Left renal cortex interstitium (tissue), 4 donors: ENCODE data around the gene ZC3H12A. TPM values are rescaled to one million over a fixed set of nuclear protein-coding genes. Genes with fewer than 3 reads are reported as not detected.

Source experiments
- DNase-seq, 4 donors: peaks; one replicate each; pipeline ENCODE4 v3.0.0-alpha.2; 2013; ENCODE audit warnings: low read depth in 4 of 4, low spot score in 2 of 4, missing footprints in 1 of 4
- polyA plus RNA-seq, 4 donors: library from polyadenylated mRNA; unstranded; fragments of 120-200 nt; gene quantifications; one replicate each; pipeline ENCODE4 v1.2.1, GENCODE V29; 2013; ENCODE audit not compliant: insufficient read length in 4 of 4

The ZC3H12A gene
- polyA plus RNA-seq, 4 donors = 1.8 to 4.2 (median 2.3) TPM

GRCh38 chr1:37477946-37478345, 3.6 kb downstream of the ZC3H12A start:
- no peak for DNase-seq

DNA sequence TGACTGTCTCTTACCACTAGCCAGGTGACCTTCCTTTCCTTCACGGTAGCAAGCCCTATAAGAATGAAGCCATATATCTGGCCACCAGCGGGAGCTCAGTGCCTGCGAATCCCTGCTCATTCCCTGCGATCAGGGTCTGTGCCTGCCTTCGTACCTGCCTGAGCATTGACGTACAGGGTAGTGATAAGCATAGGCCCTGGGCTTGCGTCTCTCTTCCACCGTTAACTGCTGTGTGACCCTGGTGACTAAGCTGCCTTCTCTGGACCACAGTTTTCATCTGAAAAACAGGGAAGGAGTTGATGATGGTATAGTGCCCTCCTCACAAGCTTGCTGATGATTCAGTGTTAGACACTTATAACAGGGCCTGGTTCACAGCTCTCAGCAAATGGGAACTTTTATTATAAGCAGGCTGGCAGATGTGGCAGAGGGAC, 4.1 kb downstream of the ZC3H12A start:
- DNase-seq = no peak

DNA sequence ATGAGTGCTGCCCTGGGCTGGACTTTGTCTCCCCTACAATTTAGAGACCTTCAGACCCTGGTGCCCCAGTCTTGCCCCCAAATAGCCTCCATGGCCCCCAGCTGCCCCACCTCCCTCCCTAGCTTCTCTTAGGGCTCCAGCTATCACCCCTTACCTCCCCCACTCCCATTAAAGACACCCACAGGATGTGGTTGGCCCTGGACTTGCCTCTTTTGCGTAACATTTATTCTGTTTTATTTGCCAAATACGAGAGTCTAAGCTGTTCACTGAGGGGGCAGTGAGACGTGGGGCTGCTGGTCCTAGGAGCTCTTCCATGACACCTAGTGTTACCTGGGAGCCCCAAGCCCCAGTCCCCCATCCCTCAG, 4.5 kb downstream of the ZC3H12A start:
- no peak for DNase-seq

DNA sequence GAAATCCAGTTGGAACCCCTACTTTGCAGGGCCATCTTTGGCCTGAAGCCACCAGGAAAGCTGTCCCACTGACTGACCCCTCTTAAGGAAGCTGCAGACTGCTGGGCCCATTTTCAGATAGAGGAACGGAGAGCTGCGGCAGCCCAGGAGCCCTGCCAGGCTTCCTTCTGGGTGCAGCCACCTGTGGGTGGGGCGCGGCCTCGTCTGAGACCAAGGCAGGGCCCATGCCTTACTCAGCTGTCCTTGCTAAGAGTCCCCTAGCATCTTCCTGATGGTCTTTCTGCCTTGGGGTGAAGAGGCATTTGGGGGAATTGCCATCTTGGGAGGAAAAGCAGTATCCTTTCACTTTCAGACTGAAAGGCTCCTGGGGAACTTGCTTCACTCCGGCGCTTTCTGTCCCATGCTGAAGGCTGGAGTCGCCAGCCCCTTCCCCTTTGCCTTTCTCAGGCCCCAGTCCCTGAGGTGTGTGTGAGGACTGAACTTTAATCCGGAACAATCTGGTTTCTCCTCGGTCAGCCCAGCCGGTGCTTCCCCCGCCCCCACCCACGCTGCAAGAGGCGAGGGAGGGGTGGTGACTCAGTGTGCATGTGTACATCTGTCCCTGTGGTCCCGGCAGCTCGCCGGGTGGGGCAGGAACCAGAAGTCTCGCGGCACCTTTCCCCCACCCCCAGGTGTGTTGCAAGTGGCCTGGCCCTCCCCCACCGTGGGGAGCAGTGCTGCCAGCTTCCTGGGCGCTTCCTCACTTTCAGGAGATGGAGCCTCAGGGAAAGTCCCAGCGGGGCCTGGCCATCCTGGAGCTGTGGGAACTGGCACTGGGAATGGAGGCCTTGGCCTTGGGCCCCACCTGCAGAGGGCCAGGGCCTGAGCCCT, 5.1 kb downstream of the ZC3H12A start:
- DNase-seq = no peak

DNA sequence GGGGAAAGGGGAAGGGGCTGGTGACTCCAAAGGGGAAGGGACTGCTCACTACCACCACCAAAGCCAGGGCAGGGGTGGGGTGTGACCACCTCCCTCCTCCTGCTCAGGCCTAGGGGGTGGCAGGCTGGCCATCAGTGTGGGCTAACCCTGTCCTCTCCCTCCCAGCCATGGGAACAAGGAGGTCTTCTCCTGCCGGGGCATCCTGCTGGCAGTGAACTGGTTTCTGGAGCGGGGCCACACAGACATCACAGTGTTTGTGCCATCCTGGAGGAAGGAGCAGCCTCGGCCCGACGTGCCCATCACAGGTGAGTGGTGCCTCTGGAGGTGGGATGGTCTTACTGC, 5.7 kb downstream of the ZC3H12A start:
- DNase-seq = no peak

DNA sequence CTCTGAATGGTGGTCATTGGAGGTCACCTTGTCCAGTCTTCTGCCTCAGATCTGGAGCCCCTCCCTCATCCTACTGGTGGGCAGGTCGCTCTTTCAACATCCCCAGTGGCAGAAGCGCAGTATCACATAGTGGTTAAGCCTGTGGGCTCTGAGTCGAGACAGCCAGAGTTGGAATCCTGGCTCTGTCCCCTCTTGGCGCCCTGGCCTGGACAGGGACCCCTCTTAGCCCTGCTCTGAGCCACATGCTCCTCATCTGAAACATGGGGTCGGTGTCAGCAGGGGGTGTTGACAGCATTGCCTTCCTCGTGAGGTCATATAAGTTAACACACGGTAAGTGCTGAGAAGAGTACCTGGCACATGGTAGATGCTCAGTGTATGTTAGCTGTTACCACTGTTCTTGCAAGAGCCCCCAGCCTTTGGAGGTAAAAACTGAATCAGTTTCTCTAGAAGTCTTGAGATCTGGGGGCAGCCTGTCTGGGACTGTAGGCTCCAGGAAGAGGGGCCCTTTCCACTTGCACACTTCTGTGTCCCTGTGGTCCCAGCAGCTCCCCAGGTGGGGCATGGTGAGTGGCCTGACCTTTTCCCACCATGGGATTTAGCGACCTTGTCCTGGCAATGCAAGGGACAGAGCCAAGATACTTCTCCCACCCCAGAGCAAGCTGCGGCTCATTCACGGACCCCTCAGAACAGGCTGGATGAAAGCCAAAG, 6.4 kb downstream of the ZC3H12A start:
- DNase-seq = no peak

- no peak for DNase-seq
Observed at GRCh38 chr1:37481289-37482003, 7.1 kb downstream of the ZC3H12A start.

DNA sequence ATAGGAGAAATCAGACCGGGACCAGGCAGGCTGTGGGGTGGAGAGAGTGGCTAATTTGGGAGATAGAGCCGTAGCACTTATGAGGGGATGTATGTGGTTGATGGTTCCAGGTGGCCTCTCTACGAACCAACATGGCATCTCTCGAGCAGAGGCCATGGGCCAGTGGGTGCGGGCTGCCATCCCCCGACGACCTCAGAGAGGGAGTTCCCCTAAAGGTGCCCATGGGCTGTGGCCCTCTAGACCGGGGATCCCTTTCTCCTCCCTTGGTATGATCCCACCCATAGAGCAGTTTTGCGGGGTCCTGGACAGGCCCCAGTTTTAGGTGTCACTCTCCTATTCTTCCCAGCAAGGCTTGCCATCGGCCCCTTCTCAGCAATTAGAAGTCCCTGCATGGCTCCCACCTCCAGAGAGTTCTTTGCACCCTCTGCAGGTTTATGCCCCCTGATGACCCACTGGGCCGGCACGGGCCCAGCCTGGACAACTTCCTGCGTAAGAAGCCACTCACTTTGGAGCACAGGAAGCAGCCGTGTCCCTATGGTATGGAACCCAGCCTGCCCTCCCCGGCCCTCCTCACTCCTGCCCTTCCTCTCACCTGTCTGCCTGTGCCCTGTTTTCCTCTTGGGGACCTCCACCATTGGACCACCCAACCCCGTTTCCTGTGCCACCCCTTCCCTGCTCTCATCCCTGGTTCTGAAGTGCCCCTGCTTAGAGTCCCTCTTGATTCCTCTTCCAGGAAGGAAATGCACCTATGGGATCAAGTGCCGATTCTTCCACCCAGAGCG, 7.8 kb downstream of the ZC3H12A start:
- no peak for DNase-seq

- no peak for DNase-seq
Observed at GRCh38 chr1:37482796-37483744, 8.7 kb downstream of the ZC3H12A start.

DNA sequence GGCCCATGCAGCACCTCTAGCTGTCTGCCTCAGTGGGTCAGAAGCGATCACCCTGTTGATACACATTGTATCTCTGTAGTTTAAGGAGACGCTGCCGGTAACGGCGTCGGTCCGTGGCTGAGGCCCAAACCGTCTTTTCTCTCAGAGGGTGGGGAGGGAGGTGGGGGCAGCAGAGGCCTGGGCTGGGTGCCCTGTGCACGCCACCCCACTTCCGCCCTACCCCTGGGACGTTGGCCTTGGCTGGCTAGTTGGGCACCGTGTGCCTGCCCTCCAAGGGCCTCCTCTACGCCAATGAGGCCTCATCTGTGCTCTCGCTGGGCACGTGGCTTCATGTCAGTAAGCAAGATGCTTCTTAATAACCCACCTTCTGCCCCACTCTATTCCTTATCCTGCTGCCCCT, 9.4 kb downstream of the ZC3H12A start:
- no peak for DNase-seq

DNA sequence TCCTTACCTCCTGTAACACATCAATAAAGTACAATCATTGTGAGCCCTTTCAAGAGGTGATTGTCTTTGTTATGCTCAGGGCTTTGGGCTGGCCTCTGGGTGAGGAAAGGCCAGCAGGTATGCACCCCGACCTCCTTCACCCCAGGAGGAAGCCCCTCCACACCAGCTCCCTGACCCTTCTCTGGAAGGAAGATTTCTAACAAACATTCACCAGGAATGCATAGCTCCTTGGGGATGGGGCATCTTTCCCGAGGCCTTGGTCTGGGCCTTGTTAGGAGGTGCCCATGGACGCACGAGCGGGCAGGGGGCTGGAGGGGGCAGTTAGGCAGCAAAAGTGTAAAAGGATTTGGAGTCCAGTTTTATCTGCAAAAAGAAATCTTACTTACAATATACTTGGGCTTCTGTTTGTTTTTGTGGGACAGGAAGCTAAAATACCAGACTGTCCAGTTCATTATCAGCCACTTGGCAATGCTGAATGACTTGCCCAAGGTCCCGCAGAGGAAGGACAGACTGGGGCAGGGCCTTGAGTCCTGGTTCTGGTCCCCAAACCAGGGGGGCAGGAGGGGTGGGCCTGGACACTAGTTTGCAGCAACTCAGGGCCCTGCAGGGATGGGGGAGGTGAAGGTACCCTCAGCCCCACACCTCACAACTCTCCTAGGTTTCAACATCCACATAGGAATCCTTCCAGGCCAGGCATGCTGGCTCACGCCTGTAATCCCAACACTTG, 10.1 kb downstream of the ZC3H12A start:
- no peak for DNase-seq

DNA sequence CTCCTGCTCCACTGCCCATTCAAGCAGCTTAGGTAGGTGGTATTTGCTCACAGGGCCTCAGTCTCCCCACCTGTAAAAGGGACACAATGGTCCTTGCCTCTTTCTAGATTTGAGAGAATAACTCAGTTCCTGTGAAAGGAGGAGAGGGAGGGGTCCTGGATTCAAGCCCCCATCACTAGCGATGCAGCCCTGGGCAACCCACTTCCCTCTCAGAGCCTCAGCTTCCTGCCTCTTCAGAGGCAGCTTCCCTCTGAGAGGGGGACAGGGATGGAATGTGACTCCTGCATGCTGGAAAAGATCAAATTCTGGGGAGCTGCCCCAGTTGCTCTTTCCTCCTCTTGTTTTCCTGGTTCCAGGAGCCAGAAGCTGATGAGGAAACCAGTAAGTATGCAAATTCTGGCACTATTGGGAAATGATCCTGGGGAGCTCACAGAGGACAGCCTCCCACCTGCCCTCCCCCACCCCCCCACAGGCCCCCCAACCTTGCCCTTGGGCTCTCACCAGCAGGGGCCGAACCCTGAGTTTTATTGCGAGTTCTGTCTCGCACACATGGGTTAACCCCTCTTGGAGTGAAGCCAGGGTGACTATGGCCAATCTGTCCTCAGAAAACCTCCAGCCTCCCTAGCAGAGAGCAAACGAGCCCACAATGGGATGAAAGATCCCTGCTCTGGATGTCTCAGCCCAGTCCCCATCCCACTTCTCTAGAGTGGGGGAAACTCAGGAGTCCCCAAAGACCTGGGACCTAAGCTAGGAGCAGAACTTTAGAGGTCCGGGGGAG, 11.7 kb downstream of the ZC3H12A start:
- DNase-seq = no peak

- no peak for DNase-seq
Observed at GRCh38 chr1:37486680-37487618, 12.6 kb downstream of the ZC3H12A start.

DNA sequence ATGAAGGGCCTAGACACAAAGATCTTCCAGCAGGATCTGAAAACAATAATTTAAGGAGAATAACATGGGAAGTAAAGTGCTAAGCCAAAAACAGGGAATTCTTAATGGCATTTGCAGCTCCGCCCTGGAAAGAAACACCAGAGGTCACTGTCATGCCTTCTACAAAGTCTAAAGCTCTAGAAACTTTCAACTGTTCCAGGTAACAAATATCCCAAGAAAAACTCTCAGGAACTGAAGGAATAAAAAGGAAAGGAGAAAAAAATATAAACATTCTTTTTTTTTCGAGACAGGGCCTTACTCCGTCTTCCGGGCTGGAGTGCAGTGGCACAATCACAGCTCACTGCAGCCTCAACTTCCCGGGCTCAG, 13.2 kb downstream of the ZC3H12A start:
- no peak for DNase-seq

GRCh38 chr1:37493336-37494098, 19.1 kb downstream of the ZC3H12A start:
- no peak for DNase-seq

DNA sequence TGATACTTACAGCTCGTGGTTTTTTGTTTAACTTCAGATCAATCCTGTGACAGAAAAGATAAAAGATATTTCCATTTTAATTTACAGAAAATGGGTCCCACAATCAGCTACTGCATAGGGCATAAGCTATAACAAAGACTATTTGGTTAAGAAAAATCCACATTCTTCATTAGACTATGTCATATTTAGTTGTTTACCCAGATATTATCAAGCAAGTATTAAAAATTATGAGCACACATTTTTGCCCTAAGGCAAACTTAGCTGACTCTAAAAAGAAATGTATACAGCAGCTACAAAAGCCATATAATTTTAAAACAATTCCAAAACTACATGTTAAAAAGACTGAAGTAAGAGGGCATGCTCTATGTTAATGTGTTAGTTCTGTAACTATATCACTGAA, 21.5 kb downstream of the ZC3H12A start:
- DNase-seq = no peak
